Thyroid gland (tissue), 4 donors: ENCODE measurements around the gene IQSEC1. TPM values are rescaled to one million over a fixed set of nuclear protein-coding genes. Genes with fewer than 3 reads are reported as not detected.

Experiments
- DNase-seq, 2 donors: peaks; one replicate each; pipeline ENCODE4 v3.0.0-alpha.2; 2019
- H3K27ac ChIP-seq, 3 donors: fragments of 200-600 bp; sonication (generic); 1 replicate in 2 of 3; 2 replicates in 1 of 3; pipeline ENCODE4 v1.5.1; 2016 to 2019; ENCODE audit warnings: mild to moderate bottlenecking in 1 of 3, moderate library complexity in 1 of 3
- H3K27me3 ChIP-seq: fragments of 200-600 bp; sonication (generic); one replicate; pipeline ENCODE4 v1.5.1; 2019
- H3K36me3 ChIP-seq, 2 donors: fragments of 200-600 bp; sonication (generic); one replicate each; pipeline ENCODE4 v1.5.1; 2016 to 2019
- H3K4me1 ChIP-seq, 2 donors: fragments of 200-600 bp; sonication (generic); one replicate each; pipeline ENCODE4 v1.5.1; 2017 to 2019
- H3K4me3 ChIP-seq, 3 donors: fragments of 200-600 bp; sonication (generic); replicated peaks in 1 of 3; 1 replicate in 2 of 3; 2 replicates in 1 of 3; pipeline ENCODE4 v1.5.1; 2016; ENCODE audit warnings: mild to moderate bottlenecking in 1 of 3
- H3K9me3 ChIP-seq: fragments of 200-600 bp; sonication (generic); one replicate; pipeline ENCODE4 v1.5.1; 2017
- CTCF ChIP-seq, 6 experiments: fragments of 200-600 bp in 3 of 6; fragments of 450-650 bp in 3 of 6; sonication (generic) in 3 of 6; IDR thresholded peaks; one replicate each; pipeline ENCODE4 v1.5.1; 2016 to 2019; ENCODE audit warnings: antibody characterized with exemption in 6 of 6, mild to moderate bottlenecking in 2 of 6, inconsistent platforms in 1 of 6, moderate library complexity in 1 of 6
- POLR2A ChIP-seq, 2 donors: fragments of 450-650 bp; IDR thresholded peaks; one replicate each; pipeline ENCODE4 v1.6.1; 2017; ENCODE audit warnings: antibody characterized with exemption in 2 of 2, mild to moderate bottlenecking in 2 of 2, moderate library complexity in 1 of 2
- WGBS, 2 donors: methylation state at CpG; one replicate each; pipeline ENCODE4 v1.1.5; 2017; 5-methylcytosine and 5-hydroxymethylcytosine counted together
- intact Hi-C: fragments of 100-400 bp; cut with DNase I; formaldehyde crosslinking; loops from one replicate; pipeline ENCODE4 v1.15.1; 2023
- total RNA-seq, 4 donors: library from RNA; depleted of rRNA; stranded (reverse); fragments of >200 nt; gene quantifications; one replicate each; pipeline ENCODE4 v1.2.3, GENCODE V29; 2016

IQSEC1 gene
- total RNA-seq, 4 donors from 2014 or later = 37.1 to 48.3 (median 38.9) TPM

GRCh38 chr3:13043656-13044055 is 29.6 kb downstream of the IQSEC1 start:
- no peaks in the 10 kb centered on the region for H3K4me1 ChIP-seq
- no peak overlapping the region for H3K4me3 ChIP-seq
- DNase-seq = no peak
- H3K9me3 ChIP-seq = no peaks in the 10 kb centered on the region
- intact Hi-C loops = no loop called here
- TF ChIP-seq CTCF (IDR thresholded peaks at IDR 0.05) = no peak
- no peak for TF ChIP-seq POLR2A (IDR thresholded peaks at IDR 0.05)
- no peak overlapping the region for H3K27ac ChIP-seq
- no peaks in the 10 kb centered on the region for H3K27me3 ChIP-seq
- H3K36me3 ChIP-seq = no peaks in the 10 kb centered on the region
- 90 to 91% methylated on average over 7 to 9 of the region's 9 CpGs for WGBS, 2 donors

- intact Hi-C loops = no loop called here
These were observed 30.4 kb downstream of the IQSEC1 start for GRCh38 chr3:13042715-13043271.

GRCh38 chr3:13042127-13042701 is 31.0 kb downstream of the IQSEC1 start:
- WGBS, 2 donors = 76 to 91% methylated on average over 23 to 24 of the region's 25 CpGs
- intact Hi-C loops = no loop called here
- H3K36me3 ChIP-seq = no peaks in the 10 kb centered on the region
- TF ChIP-seq CTCF (IDR thresholded peaks at IDR 0.05) (no peak), POLR2A (IDR thresholded peaks at IDR 0.05) (no peak)
- no peak for DNase-seq
- no peaks in the 10 kb centered on the region for H3K27me3 ChIP-seq
- no peaks in the 10 kb centered on the region for H3K4me1 ChIP-seq
- H3K27ac ChIP-seq = no peak overlapping the region
- H3K4me3 ChIP-seq = no peak overlapping the region
- no peaks in the 10 kb centered on the region for H3K9me3 ChIP-seq

More at GRCh38 chr3:13042715-13043271, 30.4 kb downstream of the IQSEC1 start:
- Histone ChIP-seq H3K4me1 (no peaks in the 10 kb centered on the region), H3K4me3 (no peak overlapping the region), H3K27me3 (no peaks in the 10 kb centered on the region), H3K36me3 (no peaks in the 10 kb centered on the region), H3K27ac (no peak overlapping the region), H3K9me3 (no peaks in the 10 kb centered on the region)
- WGBS, 2 donors = 88 to 96% methylated on average over 16 to 20 of the region's 20 CpGs
- TF ChIP-seq CTCF (IDR thresholded peaks at IDR 0.05) (no peak), POLR2A (IDR thresholded peaks at IDR 0.05) (no peak)
- no peak for DNase-seq

GRCh38 chr3:13041113-13041776 is 32.0 kb downstream of the IQSEC1 start:
- intact Hi-C loops = no loop called here
- H3K27ac ChIP-seq = no peak overlapping the region
- no peaks in the 10 kb centered on the region for H3K27me3 ChIP-seq
- no peak for DNase-seq
- WGBS, 2 donors = 80 to 88% methylated on average over 18 to 26 of the region's 26 CpGs
- H3K9me3 ChIP-seq = no peaks in the 10 kb centered on the region
- H3K4me1 ChIP-seq = no peaks in the 10 kb centered on the region
- no peak for TF ChIP-seq POLR2A (IDR thresholded peaks at IDR 0.05)
- TF ChIP-seq CTCF (IDR thresholded peaks at IDR 0.05) = no peak
- H3K36me3 ChIP-seq = no peaks in the 10 kb centered on the region
- no peak overlapping the region for H3K4me3 ChIP-seq
